Fibroblast of skin of right quadriceps (primary cell): ENCODE results near the gene SLC26A11.
"Not testable (repeated sequence)": the region's sequence is repeated elsewhere in the genome, so short reads cannot be mapped to it uniquely, and the experiment has no call there.

Experiments used
- DNase-seq: peaks from one replicate; pipeline ENCODE4 v3.0.0-alpha.2; 2013

SLC26A11 gene

DNA sequence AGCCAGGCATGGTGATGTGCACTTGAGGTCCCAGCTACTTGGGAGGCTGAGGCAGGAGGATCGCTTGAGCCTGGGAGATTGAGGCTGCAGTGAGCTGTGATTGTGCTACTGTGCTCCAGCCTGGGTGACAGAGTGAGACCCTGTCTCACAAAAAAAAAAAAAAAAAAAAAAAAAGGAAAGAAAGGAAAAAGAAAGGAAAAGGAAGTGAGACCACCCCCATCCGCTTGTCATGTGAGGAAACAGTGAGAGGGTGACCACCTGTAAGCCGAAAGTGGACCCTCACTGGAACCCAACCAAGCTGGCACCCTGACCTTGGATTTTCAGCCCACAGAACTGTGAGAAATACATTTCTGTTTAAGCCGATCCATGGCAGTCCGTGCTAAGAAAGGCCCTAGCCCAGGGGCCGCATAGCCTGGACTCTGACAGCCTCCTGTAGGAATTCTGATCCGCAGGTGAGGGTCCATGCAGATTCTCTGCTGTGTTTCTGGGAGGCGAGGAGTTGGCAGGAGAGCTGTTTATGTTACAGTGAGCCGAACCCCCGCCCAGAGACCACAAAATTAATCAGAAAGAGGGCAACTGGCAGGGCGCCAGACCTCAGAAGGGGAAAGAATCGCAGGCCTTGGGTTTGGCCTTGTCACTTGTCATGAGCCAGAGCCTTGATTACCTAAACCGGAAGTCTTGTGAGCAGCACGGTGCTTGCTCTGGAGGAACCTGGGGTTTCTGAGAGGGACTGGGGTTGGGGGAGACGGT lies 1.0 kb upstream of the SLC26A11 start:
- peak; percentile 85 for DNase-seq

DNA sequence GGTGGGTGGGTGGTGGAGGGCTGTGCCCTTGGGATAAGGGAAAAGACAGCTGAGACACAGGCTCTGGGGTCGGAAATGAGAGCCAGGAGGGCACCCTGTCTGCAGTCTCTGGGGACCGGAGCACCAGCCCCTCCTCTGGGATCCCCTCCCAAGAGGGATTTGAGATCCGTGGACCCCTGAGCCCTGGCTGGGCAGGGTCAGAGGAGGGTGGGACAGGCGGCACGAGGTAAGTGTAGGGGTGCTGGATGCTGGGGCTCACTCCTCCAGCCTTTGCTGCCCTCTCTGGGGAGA lies 519 bp upstream of the SLC26A11 start:
- no peak for DNase-seq

DNA sequence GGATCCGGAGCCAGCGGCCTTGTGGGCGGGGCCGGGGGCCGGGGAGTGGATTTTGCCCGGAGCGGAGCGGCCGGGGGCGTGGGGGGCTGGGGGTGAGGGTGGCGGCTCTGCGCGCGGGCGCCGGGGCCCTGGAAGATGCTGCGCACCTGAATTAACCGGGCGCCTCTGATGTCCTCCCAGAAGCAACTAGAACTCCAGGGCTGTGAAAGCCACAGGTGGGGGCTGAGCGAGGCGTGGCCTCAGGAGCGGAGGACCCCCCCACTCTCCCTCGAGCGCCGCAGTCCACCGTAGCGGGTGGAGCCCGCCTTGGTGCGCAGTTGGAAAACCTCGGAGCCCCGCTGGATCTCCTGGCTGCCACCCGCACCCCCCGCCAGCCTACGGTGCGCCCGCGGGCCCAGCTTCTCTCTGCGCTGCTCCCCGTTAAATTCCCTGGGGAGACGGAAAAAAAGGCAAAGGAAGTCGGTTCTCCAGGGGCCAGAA lies 549 bp downstream of the SLC26A11 start:
- peak; percentile 9 for DNase-seq

DNA sequence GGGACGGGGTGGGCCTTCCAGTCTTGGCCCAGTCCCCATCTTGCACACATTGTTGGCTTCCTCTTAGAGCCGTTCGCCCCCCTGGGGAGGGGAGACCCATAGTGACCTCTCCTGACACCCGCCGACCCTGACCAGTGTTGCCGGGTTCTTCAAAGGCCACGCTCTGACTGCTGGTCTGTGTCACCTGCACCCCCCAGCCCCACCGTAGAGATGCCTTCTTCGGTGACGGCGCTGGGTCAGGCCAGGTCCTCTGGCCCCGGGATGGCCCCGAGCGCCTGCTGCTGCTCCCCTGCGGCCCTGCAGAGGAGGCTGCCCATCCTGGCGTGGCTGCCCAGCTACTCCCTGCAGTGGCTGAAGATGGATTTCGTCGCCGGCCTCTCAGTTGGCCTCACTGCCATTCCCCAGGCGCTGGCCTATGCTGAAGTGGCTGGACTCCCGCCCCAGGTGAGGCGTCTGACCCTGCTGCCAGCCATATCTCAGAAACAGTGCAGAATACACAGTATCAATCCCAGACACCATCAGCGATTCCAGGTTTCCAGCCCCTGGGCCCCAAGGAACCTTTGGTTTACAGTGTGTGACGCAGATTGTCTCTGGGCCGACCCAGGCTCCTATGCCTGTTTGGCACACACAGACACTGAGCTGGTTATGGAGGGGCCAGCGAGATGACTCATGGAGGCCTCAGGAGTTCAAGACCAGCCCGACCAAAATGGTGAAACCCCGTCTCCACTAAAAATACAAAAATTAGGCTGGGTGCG lies 1.3 kb downstream of the SLC26A11 start:
- no peak for DNase-seq

DNA sequence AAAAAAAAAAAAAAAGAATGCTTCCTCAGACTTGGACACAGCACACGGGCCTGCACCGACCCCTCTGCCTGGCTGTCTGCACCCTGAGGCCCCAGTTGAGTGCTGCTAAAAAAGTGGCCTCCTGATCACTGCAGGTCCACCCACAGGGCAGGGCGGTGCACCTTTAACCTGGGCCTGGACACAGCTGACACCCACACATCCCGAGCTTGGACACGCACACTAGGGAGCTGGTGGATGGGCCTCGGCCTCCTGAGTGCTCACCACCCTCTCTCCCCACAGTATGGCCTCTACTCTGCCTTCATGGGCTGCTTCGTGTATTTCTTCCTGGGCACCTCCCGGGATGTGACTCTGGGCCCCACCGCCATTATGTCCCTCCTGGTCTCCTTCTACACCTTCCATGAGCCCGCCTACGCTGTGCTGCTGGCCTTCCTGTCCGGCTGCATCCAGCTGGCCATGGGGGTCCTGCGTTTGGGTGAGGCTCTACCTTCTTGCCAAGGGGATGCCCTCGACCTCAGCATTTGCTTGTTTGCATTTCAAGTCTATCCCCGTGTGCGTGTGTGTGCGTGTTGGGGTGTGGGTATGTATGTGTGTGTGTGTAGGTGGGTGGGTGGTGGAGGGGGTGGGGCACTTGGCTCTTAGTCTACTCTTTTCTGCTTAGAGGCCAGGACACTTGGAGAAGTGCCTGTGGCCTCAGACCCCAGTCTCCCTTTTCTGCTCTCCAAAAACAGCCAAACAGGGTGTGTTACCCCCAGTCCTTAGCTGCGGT lies 2.3 kb downstream of the SLC26A11 start:
- no peak for DNase-seq

DNA sequence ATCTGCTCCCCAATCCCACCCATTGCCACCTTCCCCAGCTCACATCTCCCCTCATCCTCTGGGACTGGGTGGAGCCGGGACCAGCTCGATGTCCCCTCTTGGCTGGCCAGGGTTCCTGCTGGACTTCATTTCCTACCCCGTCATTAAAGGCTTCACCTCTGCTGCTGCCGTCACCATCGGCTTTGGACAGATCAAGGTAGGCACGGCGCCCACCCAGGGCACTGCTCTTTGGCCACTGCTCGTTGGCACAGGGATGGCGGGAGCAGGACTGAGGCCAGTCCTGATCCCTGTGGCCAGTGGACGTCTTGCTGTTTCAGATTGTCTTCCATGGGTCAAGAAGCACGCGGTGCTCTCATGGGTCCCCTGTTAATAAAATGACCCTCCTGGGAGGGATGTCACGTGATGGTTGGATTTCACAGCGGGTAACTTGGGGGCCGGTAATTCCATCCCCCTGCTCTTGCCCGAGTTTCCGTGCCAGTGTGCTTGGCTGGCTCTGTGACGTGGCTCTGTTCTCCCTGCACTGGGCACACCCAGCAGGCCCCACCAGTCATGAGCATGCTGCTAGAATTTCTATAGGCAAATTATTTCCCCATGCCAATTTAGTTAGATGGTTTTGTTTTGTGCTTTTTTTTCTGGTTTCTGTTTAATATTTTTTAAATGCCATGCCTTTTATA lies 3.1 kb downstream of the SLC26A11 start:
- DNase-seq = no peak

DNA sequence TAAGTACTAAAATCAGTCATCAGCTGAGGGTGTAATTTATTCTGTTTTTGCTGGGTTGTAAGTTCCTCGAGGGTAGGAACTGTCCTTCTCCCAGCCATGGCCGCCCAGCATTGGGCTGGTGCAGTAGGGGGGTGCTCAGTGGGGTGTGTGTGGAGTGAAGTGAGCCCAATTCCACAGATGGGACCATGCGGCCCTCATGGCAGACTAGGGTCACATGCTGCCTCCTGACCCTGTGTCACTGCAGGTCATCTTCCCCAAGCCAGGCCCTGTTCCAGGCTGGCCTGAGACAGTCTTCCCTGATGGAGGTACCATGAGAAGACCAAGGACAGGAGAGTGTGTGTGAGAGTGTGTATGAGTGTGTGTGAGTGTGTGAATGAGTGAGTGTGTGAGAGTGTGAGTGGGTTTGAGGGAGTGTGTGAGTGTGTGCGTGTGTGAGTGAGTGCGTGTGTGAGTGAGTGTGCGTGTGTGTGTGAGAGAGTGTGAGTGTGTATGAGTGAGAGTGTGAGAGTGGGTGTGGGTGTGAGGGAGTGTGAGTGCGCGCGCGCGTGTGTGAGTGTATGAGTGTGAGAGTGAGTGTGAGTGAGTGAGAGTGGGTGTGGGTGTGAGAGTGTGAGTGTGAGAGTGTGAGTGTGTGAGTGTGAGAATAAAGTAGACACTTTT lies 3.7 kb downstream of the SLC26A11 start:
- DNase-seq = no peak

DNA sequence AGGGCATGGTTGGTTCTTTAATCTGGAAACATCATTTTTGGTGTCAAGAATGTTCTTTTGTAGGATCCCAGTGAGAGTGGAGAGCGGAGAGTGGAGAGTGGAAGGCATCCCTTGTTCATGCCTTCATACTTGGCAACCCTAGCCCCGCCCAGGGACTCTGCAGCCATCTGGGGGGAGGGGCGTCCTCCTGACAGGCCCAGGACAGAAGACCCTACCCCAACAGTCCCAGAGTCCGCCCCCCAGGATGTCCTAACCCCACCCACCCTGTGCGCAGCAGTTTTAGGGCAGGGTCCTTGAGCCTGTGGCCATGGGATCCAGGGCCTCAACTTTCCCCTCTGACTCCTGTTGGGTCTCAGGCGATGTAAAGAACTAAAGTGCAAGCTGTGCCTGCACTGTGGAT lies 4.5 kb downstream of the SLC26A11 start:
- DNase-seq = no peak

DNA sequence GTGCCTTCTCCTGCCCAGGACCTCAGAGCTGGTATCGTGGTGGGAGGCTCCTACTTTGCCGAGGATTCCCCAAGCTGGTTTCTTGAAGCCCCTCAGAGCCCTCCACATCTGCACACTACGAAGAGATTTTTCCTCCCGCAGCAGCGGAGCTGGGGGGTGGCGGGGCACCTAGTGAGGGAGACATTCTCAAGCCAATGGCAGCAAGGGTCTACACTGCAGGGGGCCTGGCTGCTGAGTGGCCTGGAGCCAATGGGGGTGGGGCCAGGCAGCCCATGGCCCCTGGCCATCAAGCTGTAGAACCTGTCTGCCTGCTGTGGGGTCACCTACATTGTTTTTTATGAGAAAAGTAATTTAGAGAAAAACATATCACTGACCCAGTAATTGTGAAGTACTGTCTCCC lies 5.0 kb downstream of the SLC26A11 start:
- no peak for DNase-seq

DNA sequence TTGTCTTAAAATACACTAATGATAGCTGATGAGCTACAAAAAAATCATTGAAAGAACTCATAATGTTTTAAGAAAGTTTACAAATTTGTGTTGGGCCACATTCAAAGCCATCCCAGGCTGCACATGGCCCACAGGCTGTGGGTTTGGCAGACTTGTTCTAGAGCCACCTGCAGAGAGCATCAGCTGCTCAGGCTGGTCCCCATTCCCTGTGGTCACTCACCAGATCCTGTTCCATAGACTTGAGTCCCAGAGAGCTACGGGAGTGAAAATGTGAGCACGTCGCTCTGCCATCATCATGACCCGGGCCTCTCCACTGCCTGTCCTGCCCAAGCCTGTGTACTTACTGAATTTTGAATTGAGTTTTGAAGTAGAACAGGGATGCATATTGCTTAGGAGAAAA lies 6.9 kb downstream of the SLC26A11 start:
- DNase-seq = no peak

DNA sequence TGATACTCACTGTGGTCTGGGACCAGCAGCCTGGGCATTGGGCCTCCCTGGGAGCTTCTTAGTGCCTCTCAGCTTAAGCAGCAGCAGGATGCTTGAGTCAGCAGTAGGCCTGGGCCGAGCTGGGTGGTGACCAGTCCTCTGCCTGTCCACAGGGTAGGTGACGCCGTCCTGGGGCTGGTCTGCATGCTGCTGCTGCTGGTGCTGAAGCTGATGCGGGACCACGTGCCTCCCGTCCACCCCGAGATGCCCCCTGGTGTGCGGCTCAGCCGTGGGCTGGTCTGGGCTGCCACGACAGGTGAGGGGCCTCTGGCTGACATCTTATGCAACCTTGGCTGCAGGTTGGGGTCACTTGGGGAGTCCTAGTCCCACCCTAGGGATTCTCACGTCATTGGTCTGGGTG lies 7.4 kb downstream of the SLC26A11 start:
- no peak for DNase-seq

DNA sequence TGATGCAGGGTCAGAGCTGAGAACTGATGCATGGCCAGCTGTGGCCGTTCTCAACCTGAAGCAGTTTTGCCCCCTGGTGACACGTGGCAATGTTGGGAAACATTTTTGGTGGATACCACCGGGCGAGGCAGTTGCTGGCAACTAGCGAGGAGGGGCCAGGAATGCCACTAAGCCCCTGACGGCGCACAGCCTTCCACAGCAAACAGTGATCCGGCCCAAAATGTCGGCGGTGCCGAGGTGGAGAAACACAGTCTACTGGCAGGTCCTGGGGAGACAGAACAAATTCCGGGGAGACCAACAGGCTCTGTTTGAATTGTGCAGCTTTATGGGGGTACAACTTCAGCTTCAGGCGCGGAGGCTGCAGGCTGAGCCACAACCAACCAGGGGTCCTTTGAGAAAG lies 8.2 kb downstream of the SLC26A11 start:
- no peak for DNase-seq

DNA sequence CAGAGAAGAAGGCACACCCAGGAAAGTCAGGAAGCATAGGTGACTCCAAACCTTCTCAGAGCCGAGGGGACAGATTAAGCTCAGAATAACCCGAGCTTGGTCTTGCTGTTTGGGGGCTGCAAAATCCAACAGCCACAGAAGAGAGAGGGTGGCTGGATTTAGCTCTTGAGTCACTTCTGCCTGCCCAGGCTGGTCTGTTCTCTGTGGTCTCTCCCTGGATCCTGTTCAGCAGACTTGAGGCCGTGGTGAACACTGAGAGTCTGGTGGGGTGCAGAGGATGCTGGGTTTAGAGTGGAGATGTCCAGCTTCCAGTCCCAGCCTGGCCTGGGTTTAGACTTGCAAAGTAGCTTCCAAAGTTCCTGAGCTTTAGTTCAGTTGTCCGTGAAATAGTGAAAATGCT lies 8.8 kb downstream of the SLC26A11 start:
- no peak for DNase-seq

DNA sequence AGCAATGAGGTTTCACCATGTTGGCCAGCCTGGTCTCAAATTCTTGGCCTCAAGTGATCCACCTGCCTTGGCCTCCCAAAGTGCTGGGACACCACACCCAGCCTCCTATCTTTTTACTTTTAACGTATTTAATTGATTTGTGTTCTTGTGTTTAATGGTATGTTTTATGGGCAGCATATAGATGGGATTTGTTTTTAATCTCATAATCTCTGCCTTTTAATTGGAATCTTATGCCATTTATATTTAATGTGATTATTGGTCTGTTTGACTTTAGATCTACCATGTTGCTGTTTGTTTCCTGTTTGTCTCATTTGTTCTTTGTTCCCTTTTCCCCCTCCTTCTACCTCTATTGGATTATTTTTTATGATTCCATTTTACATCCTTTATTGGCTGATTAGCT lies 12.2 kb downstream of the SLC26A11 start:
- DNase-seq = no peak

DNA sequence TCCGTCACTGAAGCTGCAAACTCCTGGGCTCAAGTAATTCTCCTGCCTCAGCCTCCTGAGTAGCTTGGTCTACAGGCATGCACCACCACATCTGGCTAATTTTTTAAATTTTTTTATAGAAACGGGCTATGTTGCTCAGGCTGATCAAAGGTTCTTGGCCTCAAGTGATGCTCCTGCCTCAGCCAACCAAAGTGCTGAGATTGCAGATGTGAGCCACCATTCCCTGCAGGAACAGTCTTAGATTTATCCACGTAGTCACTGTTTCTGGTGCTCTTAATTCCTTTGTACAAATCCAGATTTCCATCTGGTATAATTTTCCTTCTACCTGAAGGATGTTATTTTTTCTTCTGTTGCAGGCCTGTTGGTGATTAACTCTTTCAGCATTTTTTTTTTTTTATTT lies 13.0 kb downstream of the SLC26A11 start:
- no peak for DNase-seq

DNA sequence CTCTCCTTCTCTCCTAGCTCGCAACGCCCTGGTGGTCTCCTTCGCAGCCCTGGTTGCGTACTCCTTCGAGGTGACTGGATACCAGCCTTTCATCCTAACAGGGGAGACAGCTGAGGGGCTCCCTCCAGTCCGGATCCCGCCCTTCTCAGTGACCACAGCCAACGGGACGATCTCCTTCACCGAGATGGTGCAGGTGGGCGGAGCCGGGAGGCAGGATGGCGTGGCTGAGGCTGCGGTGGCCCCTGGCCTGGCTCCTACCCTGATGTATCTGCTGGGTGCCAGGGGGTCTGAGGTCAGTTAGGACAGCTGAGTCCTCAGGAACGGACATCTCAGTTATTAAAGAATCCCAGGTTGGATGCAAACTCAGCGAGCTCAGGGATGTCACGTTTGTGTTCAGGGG lies 16.7 kb downstream of the SLC26A11 start:
- DNase-seq = no peak

DNA sequence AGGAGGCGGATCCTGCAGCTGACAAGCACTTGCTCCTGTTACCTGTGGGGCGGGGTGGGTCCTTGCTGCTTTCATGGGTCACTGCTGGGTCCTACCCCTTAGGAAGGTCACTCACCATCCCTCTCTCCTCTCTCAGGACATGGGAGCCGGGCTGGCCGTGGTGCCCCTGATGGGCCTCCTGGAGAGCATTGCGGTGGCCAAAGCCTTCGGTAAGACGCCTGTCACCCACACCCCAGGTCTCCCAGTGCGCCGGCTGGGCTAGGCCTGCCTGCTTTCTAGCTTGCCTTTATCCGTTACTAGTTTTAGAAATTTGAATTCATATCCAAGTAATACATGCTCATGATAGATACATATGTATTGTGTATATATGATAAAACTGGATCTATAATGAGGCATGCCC lies 17.2 kb downstream of the SLC26A11 start:
- no peak for DNase-seq

DNA sequence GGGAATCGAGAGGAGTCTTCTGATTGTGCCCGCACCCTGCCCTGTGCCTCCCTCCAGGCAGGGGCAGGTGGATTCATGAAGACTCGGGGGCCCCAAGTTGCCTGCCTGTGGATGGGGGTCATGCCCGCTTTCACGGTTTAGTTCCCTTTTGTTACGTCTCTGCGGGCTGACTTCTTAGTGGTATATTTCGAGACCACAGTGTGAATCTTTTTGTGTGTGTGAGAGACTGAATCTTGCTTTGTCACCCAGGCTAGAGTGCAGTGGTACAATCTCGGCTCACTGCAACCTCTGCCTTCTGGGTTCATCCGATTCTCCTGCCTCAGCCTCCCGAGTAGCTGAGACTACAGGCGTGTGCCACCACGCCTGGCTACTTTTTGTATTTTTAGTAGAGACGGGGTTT lies 22.3 kb downstream of the SLC26A11 start:
- DNase-seq = no peak

DNA sequence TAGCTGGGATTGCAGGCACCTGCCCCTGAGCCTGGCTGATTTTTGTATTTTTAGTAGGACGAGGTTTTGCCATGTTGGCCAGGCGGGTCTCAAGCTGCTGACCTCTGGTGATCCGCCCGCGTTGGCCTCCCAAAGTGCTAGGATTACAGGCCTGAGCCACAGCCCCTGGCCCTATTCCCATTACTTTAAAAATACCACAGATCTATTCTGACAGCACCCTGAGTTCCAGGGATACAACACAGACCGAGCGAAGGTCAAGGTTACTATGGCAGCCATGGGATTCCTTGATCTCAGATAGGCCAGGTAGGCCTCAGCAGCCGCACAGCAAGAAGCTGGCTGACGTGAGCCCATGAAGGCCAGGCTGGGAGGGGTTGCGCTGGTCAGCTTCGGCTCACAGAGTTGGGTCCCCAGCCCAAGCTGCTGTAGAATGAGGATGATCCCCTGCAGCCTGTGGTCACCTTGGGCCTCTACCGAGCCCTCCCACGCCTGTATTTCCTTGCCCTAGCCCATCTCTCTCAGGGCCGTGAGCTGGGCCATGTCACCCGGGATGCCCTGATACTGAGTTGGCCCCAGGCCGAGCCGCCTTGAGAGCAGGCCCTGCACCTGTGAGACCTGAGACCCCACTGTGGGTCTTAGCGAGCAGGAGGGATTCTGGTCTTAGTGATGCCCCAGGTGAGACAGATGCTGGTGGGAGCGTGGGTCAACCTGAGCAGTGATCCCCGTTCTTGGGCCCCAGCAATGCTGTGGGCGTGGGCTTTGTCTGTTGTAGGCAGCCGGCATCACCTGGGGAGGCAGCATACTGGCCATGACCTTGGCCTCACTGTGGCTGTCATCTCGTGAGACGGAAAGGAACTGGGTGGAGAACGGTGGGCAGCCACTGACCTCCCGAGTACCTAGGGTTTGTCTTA lies 23.6 kb downstream of the SLC26A11 start:
- DNase-seq = no peak

DNA sequence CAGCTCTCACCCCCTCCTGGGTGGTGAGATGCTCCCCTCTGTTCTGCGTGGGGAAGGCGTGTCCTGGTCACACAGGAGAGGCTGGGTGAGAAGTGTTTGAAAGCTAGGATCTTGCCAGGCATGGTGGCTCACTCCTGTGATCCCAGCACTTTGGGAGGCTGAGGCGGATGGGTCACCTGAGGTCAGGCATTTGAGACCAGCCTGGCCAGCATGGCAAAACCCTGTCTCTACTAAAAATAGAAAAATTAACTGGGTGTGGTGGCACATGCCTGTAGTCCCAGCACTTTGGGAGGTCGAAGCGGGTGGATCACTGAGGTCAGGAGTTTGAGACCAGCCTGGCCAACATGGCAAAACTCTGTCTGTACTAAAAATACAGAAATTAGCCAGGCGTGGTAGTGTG lies 24.2 kb downstream of the SLC26A11 start:
- not testable (repeated sequence) for DNase-seq

DNA sequence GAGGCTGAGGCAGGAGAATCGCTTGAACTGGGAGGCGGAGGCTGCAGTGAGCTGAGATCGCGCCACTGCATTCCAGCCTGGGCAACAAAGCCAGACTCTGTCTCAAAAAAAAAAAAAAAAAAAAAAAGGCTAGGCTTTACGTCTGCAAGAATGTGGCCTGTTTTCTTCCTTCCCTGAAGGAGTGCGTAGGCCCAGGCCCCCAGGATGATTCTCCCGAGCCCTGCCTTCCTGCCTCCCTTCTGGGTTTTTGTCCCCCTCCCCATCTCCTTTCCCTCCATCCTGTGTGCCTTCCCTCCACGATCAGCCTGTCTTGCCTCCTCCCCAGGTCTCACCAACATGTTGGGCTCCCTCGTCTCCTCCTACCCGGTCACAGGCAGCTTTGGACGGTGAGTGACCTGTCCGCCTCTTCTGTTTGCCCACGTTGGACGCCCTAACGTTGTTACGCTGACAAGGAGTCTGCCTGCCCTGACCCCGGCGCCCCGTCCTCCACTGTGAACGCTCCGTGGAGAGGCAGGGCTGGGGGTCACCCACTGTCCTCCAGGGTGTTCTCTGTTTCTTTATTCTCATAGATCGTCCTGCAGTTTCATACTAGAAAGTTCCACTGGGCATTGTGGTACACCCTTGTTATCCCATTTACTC lies 24.8 kb downstream of the SLC26A11 start:
- no peak for DNase-seq
